HepG2 (cell line): ENCODE measurements around the gene TENM3. TPM values are rescaled to one million over a fixed set of nuclear protein-coding genes. Genes with fewer than 3 reads are reported as not detected.

ENCODE experiments used
- ATAC-seq: fragments of 200-7000 bp; cut with Tn5 transposase; 3 replicates; pipeline ENCODE4 v1.9.1; 2020; ENCODE audit warnings: mild to moderate bottlenecking, moderate library complexity
- BruUV-seq: library from RNA; stranded (reverse); fragments of 400-500 nt; replicated peaks from 2 replicates; lab custom pipeline; 2021; lab: Mats Ljungman, UMichigan
- CTCF ChIA-PET: fragments of 300-600 bp; formaldehyde crosslinking; extraction: SDS; loops from one replicate; lab custom pipeline; 2021; ENCODE audit warnings: low total read pairs, inconsistent platforms, low intra/inter-chr PET ratio; lab: Yijun Ruan, JAX
- POLR2A ChIA-PET: fragments of 350-600 bp; sonication (Branson Sonifier 250); formaldehyde crosslinking; loops from one replicate; lab custom pipeline; 2020; ENCODE audit warnings: antibody characterized with exemption, inconsistent platforms; lab: Yijun Ruan, JAX
- DNase-seq: peaks from one replicate; pipeline ENCODE4 v3.0.0-alpha.2; 2015; ENCODE audit warnings: low spot score
- FAIRE-seq: peaks from 3 replicates; lab custom pipeline; 2011; peaks lifted over from hg19 to GRCh38; lab: Jason Lieb, UNC
- H2AFZ ChIP-seq: one replicate; pipeline ENCODE4 v1.6.1; 2011; ENCODE audit warnings: low read length, inconsistent platforms
- H3K27ac ChIP-seq: fragments of 300-600 bp; 3 replicates; pipeline ENCODE4 v1.8.0; 2011; ENCODE audit warnings: mixed run types, mild to moderate bottlenecking, mixed read lengths, low read length, inconsistent platforms; ENCODE audit not compliant: insufficient read depth; ENCODE audit errors: extremely low read length
- H3K27me3 ChIP-seq, 2 experiments: fragments of 200-600 bp in 1 of 2; 2 replicates in 1 of 2; 3 replicates in 1 of 2; pipeline versions ENCODE4 v1.6.0 to v1.8.0; 2011; ENCODE audit warnings: low read length in 2 of 2, mild to moderate bottlenecking in 2 of 2, moderate library complexity in 2 of 2, inconsistent platforms in 1 of 2; ENCODE audit not compliant: insufficient read depth in 2 of 2, control insufficient read depth in 1 of 2
- H3K36me3 ChIP-seq, 2 experiments: fragments of 200-600 bp in 1 of 2; replicated peaks in 1 of 2; 2 replicates in 1 of 2; 3 replicates in 1 of 2; pipeline versions ENCODE4 v1.5.1 to v1.8.0; 2011; ENCODE audit warnings: low read length in 2 of 2, inconsistent platforms in 1 of 2; ENCODE audit not compliant: insufficient read depth in 2 of 2, control insufficient read depth in 1 of 2
- H3K4me1 ChIP-seq: 2 replicates; pipeline ENCODE4 v1.5.1; 2012; ENCODE audit warnings: low read length, inconsistent platforms; ENCODE audit not compliant: insufficient read depth
- H3K4me2 ChIP-seq: 2 replicates; pipeline ENCODE4 v1.6.0; 2011; ENCODE audit warnings: low read depth, low read length, inconsistent platforms
- H3K4me3 ChIP-seq, 3 experiments: fragments of 200-600 bp in 1 of 3; sonication (generic), shearing (Covaris generic) in 1 of 3; replicated peaks in 1 of 3; 2 replicates each; pipeline ENCODE4 v1.5.1; 2011 to 2016; ENCODE audit warnings: low read length in 3 of 3, inconsistent platforms in 2 of 3, low read depth in 2 of 3, mild to moderate bottlenecking in 2 of 3, control low read depth in 1 of 3, mixed read lengths in 1 of 3; ENCODE audit not compliant: insufficient read depth in 1 of 3
- H3K79me2 ChIP-seq: one replicate; pipeline ENCODE4 v1.6.1; 2011; ENCODE audit warnings: low read length, inconsistent platforms; ENCODE audit not compliant: insufficient read depth
- H3K9ac ChIP-seq: 2 replicates; pipeline ENCODE4 v1.6.0; 2011; ENCODE audit warnings: mild to moderate bottlenecking, low read depth, low read length, inconsistent platforms; ENCODE audit not compliant: insufficient read depth
- H3K9me3 ChIP-seq: 2 replicates; pipeline ENCODE4 v1.5.1; 2012; ENCODE audit warnings: mild to moderate bottlenecking, low read length
- H4K20me1 ChIP-seq: 2 replicates; pipeline ENCODE4 v1.6.0; 2011; ENCODE audit warnings: inconsistent platforms, mild to moderate bottlenecking, low read length, moderate library complexity; ENCODE audit not compliant: insufficient read depth
- EHMT2 ChIP-seq: fragments of 200-600 bp; sonication (generic); IDR thresholded peaks from 2 replicates; pipeline ENCODE4 v1.7.0; 2017; ENCODE audit warnings: antibody characterized with exemption, low read depth, low read length, borderline replicate concordance
- FOXK2 ChIP-seq: fragments of 450-650 bp; IDR thresholded peaks from 2 replicates; pipeline ENCODE4 v1.6.1; 2016
- PITX1 ChIP-seq: sonication (generic); formaldehyde crosslinking; IDR thresholded peaks from 2 replicates; pipeline ENCODE4 v1.5.1; 2020; ENCODE audit warnings: mild to moderate bottlenecking, missing genetic modification reagents
- POLR2AphosphoS5 ChIP-seq: IDR thresholded peaks from 2 replicates; pipeline ENCODE4 v1.6.1; 2012; ENCODE audit warnings: low read depth, low read length
- RAD51 ChIP-seq: fragments of 450-650 bp; IDR thresholded peaks from 2 replicates; pipeline ENCODE4 v1.6.1; 2016; ENCODE audit warnings: borderline replicate concordance
- RARG ChIP-seq: sonication (generic); formaldehyde crosslinking; IDR thresholded peaks from 2 replicates; pipeline ENCODE4 v1.4.0; 2020; ENCODE audit warnings: low read depth, mild to moderate bottlenecking, missing genetic modification reagents
- RFXANK ChIP-seq: IDR thresholded peaks from 2 replicates; pipeline ENCODE4 v1.6.1; 2016
- SP4 ChIP-seq: sonication (generic); formaldehyde crosslinking; IDR thresholded peaks from 2 replicates; pipeline ENCODE4 v1.8.1; 2023; ENCODE audit warnings: mild to moderate bottlenecking, missing genetic modification reagents
- TSC22D2 ChIP-seq: sonication (generic); formaldehyde crosslinking; IDR thresholded peaks from 2 replicates; pipeline ENCODE4 v1.5.1; 2020; ENCODE audit warnings: missing genetic modification reagents, mild to moderate bottlenecking, borderline replicate concordance
- ZNF317 ChIP-seq: sonication (generic); formaldehyde crosslinking; IDR thresholded peaks from 2 replicates; pipeline ENCODE4 v1.5.0; 2020; ENCODE audit warnings: mild to moderate bottlenecking, missing genetic modification reagents
- ZNF337 ChIP-seq: sonication (generic); formaldehyde crosslinking; IDR thresholded peaks from 2 replicates; pipeline ENCODE4 v1.5.1; 2020; ENCODE audit warnings: missing genetic modification reagents, low read depth, mild to moderate bottlenecking, borderline replicate concordance
- ZNF431 ChIP-seq: sonication (generic); formaldehyde crosslinking; IDR thresholded peaks from 2 replicates; pipeline ENCODE4 v1.9.0; 2022; ENCODE audit warnings: missing genetic modification reagents, low read depth, mild to moderate bottlenecking, borderline replicate concordance
- ZNF614 ChIP-seq: IDR thresholded peaks from 2 replicates; pipeline ENCODE4 v1.6.1; 2018; ENCODE audit warnings: missing biosample characterization, missing genetic modification reagents, inconsistent platforms, borderline replicate concordance
- ZNF839 ChIP-seq: sonication (generic); formaldehyde crosslinking; IDR thresholded peaks from 2 replicates; pipeline ENCODE4 v1.4.0; 2020; ENCODE audit warnings: missing genetic modification reagents, mild to moderate bottlenecking, borderline replicate concordance
- ZZZ3 ChIP-seq: sonication (generic); formaldehyde crosslinking; IDR thresholded peaks from 2 replicates; pipeline ENCODE4 v1.4.0; 2020; ENCODE audit warnings: missing genetic modification reagents, mild to moderate bottlenecking, borderline replicate concordance
- WGBS: methylation state at CpG from one replicate; pipeline ENCODE4 v1.1.6; 2017; ENCODE audit warnings: low lambda C conversion rate; 5-methylcytosine and 5-hydroxymethylcytosine counted together
- in situ Hi-C: cut with HindIII; loops from 2 replicates; pipeline ENCODE4 v1.10.0; 2017; ENCODE audit warnings: low pct_unique_long_range_greater_than_20kb; ENCODE audit not compliant: extremely low pct_ligation_motif_present
- intact Hi-C: fragments of 100-400 bp; cut with micrococcal nuclease; formaldehyde crosslinking; loops from one replicate; pipeline ENCODE4 v1.10.0; 2022; ENCODE audit not compliant: unreplicated experiment
- polyA plus RNA-seq, 8 experiments: library from polyadenylated mRNA; depleted of rRNA in 3 of 8; stranded (reverse) in 7 of 8; unstranded in 1 of 8; fragments of >200 nt; fragmentation: Illumina TruSeq in 4 of 8; extraction: Trizol in 4 of 8; gene quantifications; 2 replicates each; pipeline versions ENCODE4 v1.2.1 to v1.2.3, GENCODE V29; 2011 to 2016; ENCODE audit warnings: low read depth in 4 of 8, missing spikeins in 1 of 8, mixed read lengths in 1 of 8; ENCODE audit not compliant: insufficient read depth in 1 of 8
- total RNA-seq, 5 experiments: library from RNA; depleted of rRNA; stranded (reverse); fragments of >200 nt; fragmentation: Illumina TruSeq; extraction: Trizol; gene quantifications; 2 replicates each; pipeline ENCODE4 v1.2.3, GENCODE V29; 2016; ENCODE audit warnings: low read depth in 1 of 5
- TF ChIP-seq, protein P1 (sequence below): IDR thresholded peaks from 2 replicates; pipeline ENCODE4 v1.6.1; 2012; ENCODE audit warnings: low read length, improper control_type of control experiment
- TF ChIP-seq, protein P2 (sequence below): sonication (generic); formaldehyde crosslinking; IDR thresholded peaks from 2 replicates; pipeline ENCODE4 v1.8.0; 2023; ENCODE audit warnings: mild to moderate bottlenecking, missing genetic modification reagents

TENM3 gene
- total and polyA plus RNA-seq, 2 of the 13 experiments (the other 11 are each of a cell fraction or from before 2014, with no cell fraction given), result 0.04 TPM; not detected in 1

DNA sequence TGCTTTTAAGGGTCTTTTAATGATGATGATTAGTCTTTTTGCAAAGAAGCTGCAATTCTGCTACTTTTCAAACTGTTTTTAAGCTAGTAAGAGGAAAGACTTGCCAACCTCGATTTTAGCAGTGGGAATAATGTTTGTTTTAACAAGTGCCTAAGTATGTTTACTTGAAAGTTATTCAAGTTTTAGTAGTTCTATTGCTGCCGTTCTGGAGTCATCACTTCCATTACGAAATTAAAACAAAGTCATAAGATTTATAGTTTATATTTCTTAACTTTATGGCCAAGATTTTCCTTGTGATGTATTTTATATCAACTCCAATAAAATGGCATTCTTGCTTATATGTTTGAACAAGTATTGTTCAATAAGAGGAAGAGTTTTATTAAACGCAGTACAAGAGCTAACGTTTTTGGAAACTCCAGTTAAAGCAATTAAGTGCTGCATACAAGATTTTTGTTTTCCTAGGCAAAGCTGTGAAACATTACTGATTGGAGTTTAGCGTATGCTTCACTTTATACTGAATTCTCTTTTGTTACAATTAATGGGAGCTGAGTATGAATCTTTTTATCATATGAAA, 211.3 kb downstream of the TENM3 start:
- ATAC-seq, result no peak
- Histone ChIP-seq H3K36me3 (no peaks in the 10 kb centered on the region), H3K4me1 (peaks cover 4% of the 10 kb centered on the region), H3K27me3 (peaks cover 0 to 19% of the 10 kb centered on the region in 2 experiments; a peak in 3 of 5 replicates), H3K27ac (no peak overlapping the region), H3K4me3 (no peak overlapping the region), H2AFZ (no peak overlapping the region), H4K20me1 (no peaks in the 10 kb centered on the region), H3K79me2 (no peaks in the 10 kb centered on the region), H3K9ac (no peak overlapping the region), H3K4me2 (no peak overlapping the region), H3K9me3 (no peaks in the 10 kb centered on the region)
- ChIA-PET POLR2A (no interaction called here), CTCF (no interaction called here)
- DNase-seq, result no peak
- FAIRE-seq, result no peak
- WGBS, result 21% methylated on average over 6 of the region's 6 CpGs
- in situ Hi-C loops, result no loop called here
- TF ChIP-seq FOXK2 (no peak), POLR2AphosphoS5 (no peak), ZNF839 (CRISPR knock-in tag) (no peak), EHMT2 (no peak), ZNF317 (no peak), ZZZ3 (no peak), PITX1 (CRISPR knock-in tag) (no peak), SP4 (CRISPR knock-in tag) (no peak), RFXANK (CRISPR knock-in tag) (no peak), ZNF337 (no peak), ZNF614 (CRISPR knock-in tag) (no peak), TSC22D2 (no peak), RARG (CRISPR knock-in tag) (no peak), ZNF431 (CRISPR knock-in tag) (no peak), RAD51 (no peak)
- TF ChIP-seq, protein P1, sequence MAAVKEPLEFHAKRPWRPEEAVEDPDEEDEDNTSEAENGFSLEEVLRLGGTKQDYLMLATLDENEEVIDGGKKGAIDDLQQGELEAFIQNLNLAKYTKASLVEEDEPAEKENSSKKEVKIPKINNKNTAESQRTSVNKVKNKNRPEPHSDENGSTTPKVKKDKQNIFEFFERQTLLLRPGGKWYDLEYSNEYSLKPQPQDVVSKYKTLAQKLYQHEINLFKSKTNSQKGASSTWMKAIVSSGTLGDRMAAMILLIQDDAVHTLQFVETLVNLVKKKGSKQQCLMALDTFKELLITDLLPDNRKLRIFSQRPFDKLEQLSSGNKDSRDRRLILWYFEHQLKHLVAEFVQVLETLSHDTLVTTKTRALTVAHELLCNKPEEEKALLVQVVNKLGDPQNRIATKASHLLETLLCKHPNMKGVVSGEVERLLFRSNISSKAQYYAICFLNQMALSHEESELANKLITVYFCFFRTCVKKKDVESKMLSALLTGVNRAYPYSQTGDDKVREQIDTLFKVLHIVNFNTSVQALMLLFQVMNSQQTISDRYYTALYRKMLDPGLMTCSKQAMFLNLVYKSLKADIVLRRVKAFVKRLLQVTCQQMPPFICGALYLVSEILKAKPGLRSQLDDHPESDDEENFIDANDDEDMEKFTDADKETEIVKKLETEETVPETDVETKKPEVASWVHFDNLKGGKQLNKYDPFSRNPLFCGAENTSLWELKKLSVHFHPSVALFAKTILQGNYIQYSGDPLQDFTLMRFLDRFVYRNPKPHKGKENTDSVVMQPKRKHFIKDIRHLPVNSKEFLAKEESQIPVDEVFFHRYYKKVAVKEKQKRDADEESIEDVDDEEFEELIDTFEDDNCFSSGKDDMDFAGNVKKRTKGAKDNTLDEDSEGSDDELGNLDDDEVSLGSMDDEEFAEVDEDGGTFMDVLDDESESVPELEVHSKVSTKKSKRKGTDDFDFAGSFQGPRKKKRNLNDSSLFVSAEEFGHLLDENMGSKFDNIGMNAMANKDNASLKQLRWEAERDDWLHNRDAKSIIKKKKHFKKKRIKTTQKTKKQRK, result no peak
- TF ChIP-seq, protein P2, sequence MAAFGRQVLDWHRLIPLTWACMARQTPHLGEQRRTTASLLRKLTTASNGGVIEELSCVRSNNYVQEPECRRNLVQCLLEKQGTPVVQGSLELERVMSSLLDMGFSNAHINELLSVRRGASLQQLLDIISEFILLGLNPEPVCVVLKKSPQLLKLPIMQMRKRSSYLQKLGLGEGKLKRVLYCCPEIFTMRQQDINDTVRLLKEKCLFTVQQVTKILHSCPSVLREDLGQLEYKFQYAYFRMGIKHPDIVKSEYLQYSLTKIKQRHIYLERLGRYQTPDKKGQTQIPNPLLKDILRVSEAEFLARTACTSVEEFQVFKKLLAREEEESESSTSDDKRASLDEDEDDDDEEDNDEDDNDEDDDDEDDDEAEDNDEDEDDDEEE, result no peak
- no TSS peak for BruUV-seq
- intact Hi-C loops, result no loop called here
